GM19099 (cell line): ENCODE measurements around the gene P2RX2.

Source experiments
- POLR2A ChIP-seq: IDR thresholded peaks from 3 replicates; pipeline ENCODE4 v1.6.1; 2011; ENCODE audit warnings: low read depth; ENCODE audit not compliant: insufficient read length; ENCODE audit errors: extremely low read depth

The P2RX2 gene

GRCh38 chr12:132664206-132665148 lies 45.9 kb downstream of the P2RX2 start:
- TF ChIP-seq POLR2A = no peak

GRCh38 chr12:132665149-132665491 lies 46.5 kb downstream of the P2RX2 start:
- TF ChIP-seq POLR2A = no peak

- TF ChIP-seq POLR2A = no peak
These were observed 47.2 kb downstream of the P2RX2 start for GRCh38 chr12:132665794-132666193.

GRCh38 chr12:132668191-132669088 lies 49.9 kb downstream of the P2RX2 start:
- no peak for TF ChIP-seq POLR2A

- no peak for TF ChIP-seq POLR2A
These were observed 50.7 kb downstream of the P2RX2 start for GRCh38 chr12:132669166-132669879.
